OCI-LY7 (cell line): ENCODE measurements around the gene HEATR9. TPM values are rescaled to one million over a fixed set of nuclear protein-coding genes. Genes with fewer than 3 reads are reported as not detected.

Experiments
- BruUV-seq: library from RNA; stranded (reverse); fragments of 400-500 nt; replicated peaks from 2 replicates; lab custom pipeline; 2021; lab: Mats Ljungman, UMichigan
- CTCF ChIA-PET: fragments of 300-600 bp; sonication (Branson Sonifier 250); formaldehyde crosslinking; loops from one replicate; lab custom pipeline; 2022; ENCODE audit warnings: antibody characterized with exemption; ENCODE audit not compliant: unreplicated experiment; lab: Charles Lee
- POLR2A ChIA-PET: fragments of 300-600 bp; sonication (Branson Sonifier 250); formaldehyde crosslinking; loops from one replicate; lab custom pipeline; 2022; ENCODE audit warnings: antibody characterized with exemption; lab: Charles Lee
- DNase-seq: peaks from one replicate; pipeline ENCODE4 v3.0.0-alpha.2; 2015; ENCODE audit warnings: low spot score
- H2AFZ ChIP-seq: fragments of 200-600 bp; sonication (generic), shearing (Covaris generic); 2 replicates; pipeline ENCODE4 v1.6.1; 2014; ENCODE audit warnings: mild to moderate bottlenecking, antibody characterized with exemption, low read length, moderate library complexity
- H3K27ac ChIP-seq: fragments of 200-600 bp; sonication (generic); 2 replicates; pipeline ENCODE4 v1.5.1; 2014; ENCODE audit warnings: mixed run types, low read depth, mild to moderate bottlenecking, moderate library complexity, low read length, inconsistent platforms; ENCODE audit not compliant: poor library complexity, severe bottlenecking
- H3K36me3 ChIP-seq: fragments of 200-600 bp; sonication (generic); 2 replicates; pipeline ENCODE4 v1.6.1; 2014; ENCODE audit warnings: mild to moderate bottlenecking, antibody characterized with exemption, low read length, moderate library complexity, mixed read lengths; ENCODE audit not compliant: insufficient read depth
- H3K4me1 ChIP-seq: fragments of 200-600 bp; sonication (generic); 2 replicates; pipeline ENCODE4 v1.5.1; 2014; ENCODE audit warnings: mild to moderate bottlenecking, low read length; ENCODE audit not compliant: insufficient read depth, poor library complexity, severe bottlenecking
- H3K4me2 ChIP-seq: fragments of 200-600 bp; sonication (generic); 2 replicates; pipeline ENCODE4 v1.6.1; 2014; ENCODE audit warnings: mild to moderate bottlenecking, low read length
- H3K4me3 ChIP-seq: fragments of 200-600 bp; sonication (generic); 2 replicates; pipeline ENCODE4 v1.5.1; 2014; ENCODE audit warnings: mild to moderate bottlenecking, low read depth, low read length; ENCODE audit not compliant: poor library complexity, severe bottlenecking
- H3K79me2 ChIP-seq: fragments of 200-600 bp; sonication (generic); 2 replicates; pipeline ENCODE4 v1.6.1; 2016; ENCODE audit warnings: low read depth, mild to moderate bottlenecking, low read length, moderate library complexity, mixed read lengths; ENCODE audit not compliant: insufficient read depth
- H3K9me2 ChIP-seq: fragments of 200-600 bp; sonication (generic); 2 replicates; pipeline ENCODE4 v1.6.1; 2016; ENCODE audit warnings: mild to moderate bottlenecking, low read length, mixed read lengths; ENCODE audit not compliant: insufficient read depth
- H3K9me3 ChIP-seq: fragments of 200-600 bp; sonication (generic); 2 replicates; pipeline ENCODE4 v1.6.1; 2014; ENCODE audit warnings: mild to moderate bottlenecking, mixed run types, low read length, mixed read lengths
- H4K20me1 ChIP-seq: fragments of 200-600 bp; sonication (generic); 2 replicates; pipeline ENCODE4 v1.6.1; 2014; ENCODE audit warnings: mild to moderate bottlenecking, antibody characterized with exemption, low read length, moderate library complexity, mixed read lengths; ENCODE audit not compliant: insufficient read depth
- CTCF ChIP-seq: fragments of 200-600 bp; sonication (generic); conservative IDR thresholded peaks from 2 replicates; pipeline ENCODE4 v1.5.1; 2014; ENCODE audit warnings: mild to moderate bottlenecking, antibody characterized with exemption, low read length, moderate library complexity, mixed read lengths
- EZH2phosphoT487 ChIP-seq: fragments of 200-600 bp; sonication (generic); IDR thresholded peaks from 2 replicates; pipeline ENCODE4 v1.6.1; 2018; ENCODE audit warnings: low read depth, borderline replicate concordance, mild to moderate bottlenecking, mixed run types, antibody characterized with exemption, low read length, moderate library complexity, mixed read lengths
- intact Hi-C: fragments of 100-400 bp; cut with micrococcal nuclease; formaldehyde crosslinking; loops from one replicate; pipeline ENCODE4 v1.10.0; 2022; ENCODE audit not compliant: unreplicated experiment
- total RNA-seq, 2 experiments: library from RNA; depleted of rRNA in 1 of 2; stranded (reverse); fragments of >200 nt in 1 of 2; shearing (Covaris generic) in 1 of 2; gene quantifications; 2 replicates each; pipeline ENCODE4 v1.2.3, GENCODE V29; 2014 to 2022

Gene HEATR9
- total RNA-seq, 2 experiments from 2014 or later = not detected

DNA sequence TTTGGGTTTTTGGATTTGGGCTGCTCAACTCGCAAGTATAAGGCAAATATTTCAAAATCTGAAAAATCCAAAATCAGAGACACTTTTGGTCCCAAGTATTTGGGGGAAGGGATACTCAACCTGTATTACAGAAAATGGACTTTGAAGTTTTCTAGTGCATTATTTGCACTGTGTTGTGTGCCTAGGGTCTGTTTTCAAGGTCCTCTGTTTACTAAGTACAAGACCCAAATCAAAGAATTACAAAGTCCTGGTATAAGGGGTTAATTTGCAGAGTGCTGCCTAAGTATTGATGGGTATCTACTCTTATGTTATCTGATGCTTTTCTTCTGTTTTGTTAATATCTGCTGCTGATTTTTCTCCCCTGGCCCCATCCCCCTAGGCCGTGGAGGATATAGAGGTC, 25.0 kb downstream of the HEATR9 start:
- BruUV-seq = no TSS peak
- Histone ChIP-seq H2AFZ (no peak overlapping the region), H3K9me2 (no peaks in the 10 kb centered on the region), H3K4me2 (no peak overlapping the region), H3K9me3 (no peaks in the 10 kb centered on the region), H3K4me1 (no peaks in the 10 kb centered on the region), H3K36me3 (peaks cover 99% of the 10 kb centered on the region), H3K27ac (no peak overlapping the region), H3K4me3 (no peak overlapping the region), H4K20me1 (no peaks in the 10 kb centered on the region), H3K79me2 (no peaks in the 10 kb centered on the region)
- ChIA-PET CTCF (no interaction called here), POLR2A (no interaction called here)
- TF ChIP-seq CTCF (no peak), EZH2phosphoT487 (no peak)
- intact Hi-C loops = no loop called here
- DNase-seq = no peak

- H3K4me2 ChIP-seq = no peak overlapping the region
- peaks cover 99% of the 10 kb centered on the region for H3K36me3 ChIP-seq
- no peaks in the 10 kb centered on the region for H3K4me1 ChIP-seq
- no peaks in the 10 kb centered on the region for H3K79me2 ChIP-seq
- H3K4me3 ChIP-seq = no peak overlapping the region
- intact Hi-C loops = no loop called here
- ChIA-PET POLR2A (interaction anchor here (0.6 to 1.1 kb wide), 2 partner anchors 9 to 387 kb away, joined by 3 read pairs; no protein-coding TSS in a partner anchor), CTCF (no interaction called here)
- H3K9me3 ChIP-seq = no peaks in the 10 kb centered on the region
- H3K27ac ChIP-seq = no peak overlapping the region
- no peak for TF ChIP-seq EZH2phosphoT487
- TF ChIP-seq CTCF = no peak
- no peak overlapping the region for H2AFZ ChIP-seq
- DNase-seq = no peak
- BruUV-seq = no TSS peak
- no peaks in the 10 kb centered on the region for H4K20me1 ChIP-seq
- no peaks in the 10 kb centered on the region for H3K9me2 ChIP-seq
Observed at GRCh38 chr17:35842239-35842638, 26.5 kb downstream of the HEATR9 start.

DNA sequence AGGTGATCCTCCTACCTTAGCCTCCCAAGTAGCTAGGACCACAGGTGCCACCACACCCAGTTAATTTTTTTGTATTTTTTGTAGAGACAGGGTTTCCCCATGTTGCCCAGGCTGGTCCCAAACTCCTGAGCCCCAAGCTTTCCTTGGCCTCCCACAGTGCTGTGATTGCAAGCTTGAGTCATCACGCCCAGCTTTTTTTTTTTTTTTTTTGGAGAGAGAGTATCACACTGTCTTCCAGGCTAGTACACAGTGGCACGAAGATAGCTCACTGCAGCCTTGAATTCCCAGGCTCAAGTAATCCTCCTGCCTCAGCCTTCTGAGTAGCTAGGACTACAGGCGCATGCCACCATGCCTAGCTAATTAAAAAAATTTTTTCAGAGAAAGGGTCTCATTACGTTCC, 27.2 kb downstream of the HEATR9 start:
- Histone ChIP-seq H4K20me1 (no peaks in the 10 kb centered on the region), H3K4me2 (no peak overlapping the region), H3K4me1 (no peaks in the 10 kb centered on the region), H3K36me3 (peaks cover 99% of the 10 kb centered on the region), H3K4me3 (no peak overlapping the region), H3K9me2 (no peaks in the 10 kb centered on the region), H3K9me3 (no peaks in the 10 kb centered on the region), H3K79me2 (no peaks in the 10 kb centered on the region), H2AFZ (no peak overlapping the region), H3K27ac (no peak overlapping the region)
- ChIA-PET CTCF (no interaction called here), POLR2A (interaction anchor here (0.7 kb wide), 1 partner anchor 1535 kb away, joined by 4 read pairs; no protein-coding TSS in a partner anchor)
- TF ChIP-seq CTCF = no peak
- BruUV-seq = no TSS peak
- DNase-seq = no peak
- intact Hi-C loops = no loop called here
